Measurements from ENCODE around the gene ALDH18A1. TPM values are rescaled to one million over a fixed set of nuclear protein-coding genes. Genes with fewer than 3 reads are reported as not detected.
A peak's percentile ranks its signal among the peaks of the same experiment; 100 is the strongest.

ALDH18A1 gene
- total and polyA plus RNA-seq, 2 donors: 17.5 to 82.7 TPM

- Histone ChIP-seq H3K4me3 (ENCODE audit: low read depth, low read length) (no peak overlapping the region), H3K4me1 (ENCODE audit: insufficient read depth) (no peaks in the 10 kb centered on the region), H3K27ac (ENCODE audit: low read depth) (no peak overlapping the region), H3K36me3 (ENCODE audit: insufficient read depth) (no peaks in the 10 kb centered on the region)
- DNase-seq (ENCODE audit: extremely low spot score): no peak
- 30% methylated on average over 1 of the region's 1 CpG for WGBS
These were observed 7.0 kb upstream of the ALDH18A1 start for GRCh38 chr10:95663496-95663895.

DNA sequence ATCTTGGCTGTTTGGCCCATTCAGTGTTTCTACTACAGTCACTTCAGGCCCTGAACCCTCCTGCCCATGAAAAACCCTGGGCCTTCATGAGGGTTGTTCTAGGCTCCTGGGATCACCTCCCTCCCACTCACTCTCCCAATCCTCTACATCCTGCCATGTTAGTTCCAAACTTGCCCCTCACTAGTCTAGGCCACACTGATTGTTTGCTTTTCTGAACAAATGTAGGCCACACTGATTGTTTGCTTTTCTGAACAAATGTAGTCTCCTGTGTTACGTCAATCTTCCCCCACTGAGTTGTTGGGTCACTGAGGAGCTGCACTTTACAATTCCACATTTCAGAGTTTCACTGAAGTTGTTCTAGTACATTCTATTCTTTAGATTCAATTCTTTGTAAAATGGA lies 5.3 kb upstream of the ALDH18A1 start:
- H3K4me1 ChIP-seq (ENCODE audit: insufficient read depth): no peaks in the 10 kb centered on the region
- no peaks in the 10 kb centered on the region for H3K36me3 ChIP-seq (ENCODE audit: insufficient read depth)
- no peak for DNase-seq (ENCODE audit: extremely low spot score)
- no peak overlapping the region for H3K4me3 ChIP-seq (ENCODE audit: low read depth, low read length)
- 97% methylated on average over 1 of the region's 1 CpG for whole genome bisulfite sequencing
- no peak overlapping the region for H3K27ac ChIP-seq (ENCODE audit: low read depth)

DNA sequence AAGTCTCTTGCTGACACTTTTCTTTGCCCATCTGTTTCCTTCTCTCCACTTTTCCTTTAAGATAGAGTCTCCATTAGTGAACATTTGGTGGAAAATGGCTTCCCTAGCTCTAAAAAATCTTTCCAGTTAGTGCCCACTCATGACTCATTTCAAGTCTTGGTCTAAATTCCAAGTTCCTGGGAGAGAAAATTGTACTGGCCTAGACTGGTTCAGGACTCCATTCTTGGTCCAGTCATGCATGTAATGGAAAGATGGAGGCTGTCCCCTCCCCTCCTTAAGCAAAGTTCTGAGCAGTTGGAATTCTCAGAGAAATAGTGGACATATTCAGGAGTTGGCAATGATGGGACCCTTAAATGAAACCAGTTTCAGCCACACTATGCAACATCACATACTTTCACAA lies 3.8 kb upstream of the ALDH18A1 start:
- H3K4me3 ChIP-seq (ENCODE audit: low read depth, low read length): no peak overlapping the region
- H3K36me3 ChIP-seq (ENCODE audit: insufficient read depth): no peaks in the 10 kb centered on the region
- no peak for DNase-seq (ENCODE audit: extremely low spot score)
- no peaks in the 10 kb centered on the region for H3K4me1 ChIP-seq (ENCODE audit: insufficient read depth)
- no peak overlapping the region for H3K27ac ChIP-seq (ENCODE audit: low read depth)

DNA sequence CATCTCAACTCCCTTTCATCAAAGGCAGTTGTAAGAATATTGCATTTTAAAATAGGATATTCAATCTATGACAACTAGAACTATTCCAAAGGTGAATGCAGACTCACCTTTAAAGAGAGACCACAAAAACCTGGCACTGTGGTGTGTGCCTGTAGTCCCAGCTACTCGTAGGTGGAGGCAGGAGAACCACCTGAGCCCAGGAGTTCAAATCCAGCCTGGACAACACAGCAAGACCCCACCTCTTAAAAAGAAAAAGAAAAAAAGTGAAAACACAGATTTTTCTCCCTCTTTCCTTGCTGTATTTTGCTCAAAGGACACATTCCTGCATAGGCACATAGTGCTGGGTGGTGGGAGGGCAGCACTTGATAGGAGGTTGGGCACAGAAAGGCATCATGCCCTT lies 739 bp upstream of the ALDH18A1 start:
- H3K4me3 ChIP-seq (ENCODE audit: low read depth, low read length): no peak overlapping the region
- 94% methylated on average over 1 of the region's 1 CpG for WGBS
- H3K27ac ChIP-seq (ENCODE audit: low read depth): no peak overlapping the region
- no peaks in the 10 kb centered on the region for H3K36me3 ChIP-seq (ENCODE audit: insufficient read depth)
- no peak for DNase-seq (ENCODE audit: extremely low spot score)
- H3K4me1 ChIP-seq (ENCODE audit: insufficient read depth): no peaks in the 10 kb centered on the region

DNA sequence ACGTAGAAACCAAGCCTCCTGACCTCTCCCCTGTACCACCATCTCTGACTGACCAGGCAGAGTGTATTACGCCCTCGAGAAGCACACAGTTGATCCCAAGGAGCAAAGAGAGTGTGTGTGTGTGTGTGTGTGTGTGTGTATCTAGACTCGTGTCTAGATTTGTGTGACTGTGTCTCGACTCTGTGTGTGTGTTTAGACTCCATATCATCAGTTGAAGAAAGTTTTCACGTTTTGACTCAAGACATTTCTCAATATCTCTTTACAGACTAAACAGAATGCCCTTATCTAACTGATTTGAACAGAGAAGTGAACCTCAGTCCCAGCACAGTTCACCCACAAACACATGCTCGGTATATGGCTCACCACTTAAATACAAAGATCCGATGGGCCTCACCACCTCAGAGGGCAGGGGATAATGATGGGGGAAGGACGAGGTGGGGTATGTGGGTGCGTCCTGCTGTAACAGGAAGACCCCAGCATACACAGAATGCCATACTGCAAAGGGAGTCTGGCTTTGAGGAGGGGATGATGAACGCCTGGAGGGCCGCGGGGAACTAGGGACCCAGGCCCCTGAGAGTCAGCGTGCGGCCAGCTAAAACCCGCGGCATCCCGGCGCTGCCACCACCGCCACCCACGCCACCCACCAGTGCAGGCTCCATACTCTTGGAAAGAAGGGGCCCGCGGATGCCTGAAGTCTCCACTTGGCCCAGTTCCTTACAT lies 780 bp downstream of the ALDH18A1 start:
- peaks cover under 1% of the 10 kb centered on the region for H3K36me3 ChIP-seq (ENCODE audit: insufficient read depth)
- H3K4me3 ChIP-seq (ENCODE audit: low read depth, low read length): peak overlapping the region; percentile 79
- H3K27ac ChIP-seq (ENCODE audit: low read depth): no peak overlapping the region
- 9% methylated on average over 23 of the region's 23 CpGs for WGBS
- DNase-seq (ENCODE audit: extremely low spot score): no peak
- no peaks in the 10 kb centered on the region for H3K4me1 ChIP-seq (ENCODE audit: insufficient read depth)

- Histone ChIP-seq H3K36me3 (ENCODE audit: insufficient read depth) (peaks cover 2% of the 10 kb centered on the region), H3K4me1 (ENCODE audit: insufficient read depth) (no peaks in the 10 kb centered on the region), H3K4me3 (ENCODE audit: low read depth, low read length) (no peak overlapping the region), H3K27ac (ENCODE audit: low read depth) (no peak overlapping the region)
- DNase-seq (ENCODE audit: extremely low spot score): no peak
- WGBS: 94% methylated on average over 5 of the region's 5 CpGs
These were observed 2.6 kb downstream of the ALDH18A1 start for GRCh38 chr10:95653895-95654294.

GRCh38 chr10:95651346-95652060 lies 5.0 kb downstream of the ALDH18A1 start:
- H3K36me3 ChIP-seq (ENCODE audit: insufficient read depth): peaks cover 2% of the 10 kb centered on the region
- no peak overlapping the region for H3K27ac ChIP-seq (ENCODE audit: low read depth)
- no peak overlapping the region for H3K4me3 ChIP-seq (ENCODE audit: low read depth, low read length)
- DNase-seq (ENCODE audit: extremely low spot score): no peak
- H3K4me1 ChIP-seq (ENCODE audit: insufficient read depth): no peaks in the 10 kb centered on the region
- WGBS: 100% methylated on average over 1 of the region's 1 CpG

- DNase-seq (ENCODE audit: extremely low spot score): no peak
- H3K27ac ChIP-seq (ENCODE audit: low read depth): no peak overlapping the region
- 82% methylated on average over 2 of the region's 2 CpGs for WGBS
- no peaks in the 10 kb centered on the region for H3K4me1 ChIP-seq (ENCODE audit: insufficient read depth)
- peaks cover 2% of the 10 kb centered on the region for H3K36me3 ChIP-seq (ENCODE audit: insufficient read depth)
- H3K4me3 ChIP-seq (ENCODE audit: low read depth, low read length): no peak overlapping the region
These were observed 6.3 kb downstream of the ALDH18A1 start for GRCh38 chr10:95650232-95650631.

- no peak overlapping the region for H3K27ac ChIP-seq (ENCODE audit: low read depth)
- H3K4me1 ChIP-seq (ENCODE audit: insufficient read depth): no peaks in the 10 kb centered on the region
- WGBS: 91% methylated on average over 1 of the region's 1 CpG
- H3K36me3 ChIP-seq (ENCODE audit: insufficient read depth): peaks cover 2% of the 10 kb centered on the region
- no peak for DNase-seq (ENCODE audit: extremely low spot score)
- H3K4me3 ChIP-seq (ENCODE audit: low read depth, low read length): no peak overlapping the region
These were observed 8.4 kb downstream of the ALDH18A1 start for GRCh38 chr10:95648138-95648537.

DNA sequence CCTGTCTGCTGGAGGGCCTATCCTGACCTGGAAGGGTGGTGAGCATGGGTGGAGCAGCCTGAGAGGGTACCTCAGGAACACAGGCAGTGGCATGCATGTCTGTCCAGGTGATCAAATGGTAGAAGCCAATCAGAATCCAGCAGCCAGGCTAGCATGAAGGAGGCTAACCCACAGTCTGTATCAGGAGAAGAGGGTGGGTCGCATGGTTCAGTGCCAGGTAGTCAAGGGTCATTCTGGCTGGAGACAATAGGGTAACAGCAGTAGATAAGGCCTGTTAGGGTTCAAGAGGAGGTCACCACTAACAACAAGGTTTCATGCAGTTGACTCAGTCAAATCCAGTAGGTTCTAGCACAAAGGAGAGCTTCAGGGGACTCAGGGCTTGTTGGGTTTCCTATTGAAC lies 10.4 kb downstream of the ALDH18A1 start:
- H3K36me3 ChIP-seq (ENCODE audit: insufficient read depth): peaks cover 4% of the 10 kb centered on the region
- 90% methylated on average over 1 of the region's 1 CpG for WGBS
- H3K27ac ChIP-seq (ENCODE audit: low read depth): no peak overlapping the region
- no peak for DNase-seq (ENCODE audit: extremely low spot score)
- H3K4me3 ChIP-seq (ENCODE audit: low read depth, low read length): no peak overlapping the region
- no peaks in the 10 kb centered on the region for H3K4me1 ChIP-seq (ENCODE audit: insufficient read depth)

DNA sequence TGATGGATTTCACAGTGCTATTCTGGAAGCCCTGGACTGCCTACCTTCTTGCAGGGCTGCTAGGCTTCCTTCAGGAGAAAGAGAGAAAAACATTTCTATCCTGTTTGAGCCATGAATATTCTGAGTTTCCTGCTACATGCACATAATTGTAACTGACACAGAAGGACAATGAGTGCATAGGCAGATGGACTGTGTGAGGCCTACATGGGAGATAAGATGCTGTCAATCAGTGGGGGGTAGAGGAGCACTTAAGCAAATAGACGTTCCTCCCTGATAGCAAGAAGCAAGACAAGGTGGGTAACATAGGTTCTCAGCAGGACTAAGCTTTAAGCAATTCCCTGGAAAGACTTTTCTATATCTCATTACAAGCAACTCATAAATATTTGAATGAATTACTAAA lies 11.6 kb downstream of the ALDH18A1 start:
- Histone ChIP-seq H3K4me1 (ENCODE audit: insufficient read depth) (no peaks in the 10 kb centered on the region), H3K4me3 (ENCODE audit: low read depth, low read length) (no peak overlapping the region), H3K27ac (ENCODE audit: low read depth) (no peak overlapping the region), H3K36me3 (ENCODE audit: insufficient read depth) (peaks cover 5% of the 10 kb centered on the region)
- no peak for DNase-seq (ENCODE audit: extremely low spot score)
- WGBS: 46% methylated on average over 1 of the region's 1 CpG

DNA sequence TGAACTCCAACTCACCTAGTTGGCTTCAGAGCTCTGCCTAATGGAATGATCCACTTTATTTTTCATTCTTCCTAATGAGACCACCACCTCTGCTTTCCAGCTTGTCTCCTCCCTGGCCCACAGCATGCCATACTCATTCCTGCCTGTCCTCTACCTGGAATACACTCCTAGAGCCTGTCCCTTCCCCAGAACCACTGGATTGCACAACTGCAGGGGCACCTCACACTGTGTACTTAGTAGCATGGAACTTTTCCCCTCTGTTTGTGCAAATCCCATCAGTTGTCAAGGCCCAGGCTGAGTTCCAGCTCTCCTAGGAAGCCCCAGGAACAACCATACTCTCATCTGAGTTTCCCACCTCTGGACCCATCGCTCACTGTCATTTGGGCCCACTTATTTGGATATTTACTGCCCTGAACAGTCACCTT lies 15.6 kb downstream of the ALDH18A1 start:
- H3K27ac ChIP-seq (ENCODE audit: low read depth): no peak overlapping the region
- no peaks in the 10 kb centered on the region for H3K4me1 ChIP-seq (ENCODE audit: insufficient read depth)
- DNase-seq (ENCODE audit: extremely low spot score): no peak
- H3K36me3 ChIP-seq (ENCODE audit: insufficient read depth): peaks cover 5% of the 10 kb centered on the region
- WGBS: 98% methylated on average over 1 of the region's 1 CpG
- H3K4me3 ChIP-seq (ENCODE audit: low read depth, low read length): no peak overlapping the region

- no peak for DNase-seq (ENCODE audit: extremely low spot score)
- 87% methylated on average over 4 of the region's 4 CpGs for WGBS
- no peak overlapping the region for H3K27ac ChIP-seq (ENCODE audit: low read depth)
- no peak overlapping the region for H3K4me3 ChIP-seq (ENCODE audit: low read depth, low read length)
- H3K4me1 ChIP-seq (ENCODE audit: insufficient read depth): no peaks in the 10 kb centered on the region
- peaks cover 5% of the 10 kb centered on the region for H3K36me3 ChIP-seq (ENCODE audit: insufficient read depth)
These were observed 18.6 kb downstream of the ALDH18A1 start for GRCh38 chr10:95637911-95638310.

- H3K4me3 ChIP-seq (ENCODE audit: low read depth, low read length): no peak overlapping the region
- H3K36me3 ChIP-seq (ENCODE audit: insufficient read depth): peaks cover 3% of the 10 kb centered on the region
- 96% methylated on average over 10 of the region's 10 CpGs for WGBS
- DNase-seq (ENCODE audit: extremely low spot score): no peak
- no peak overlapping the region for H3K27ac ChIP-seq (ENCODE audit: low read depth)
- no peaks in the 10 kb centered on the region for H3K4me1 ChIP-seq (ENCODE audit: insufficient read depth)
These were observed 19.4 kb downstream of the ALDH18A1 start for GRCh38 chr10:95637140-95637539.
